ENCODE data around the gene ZNF35.

Gene ZNF35

GRCh38 chr3:44678480-44679116 is 30.1 kb downstream of the ZNF35 start:
- no peak for ATAC-seq
- TF ChIP-seq ZNF70 (CRISPR knock-in tag; IDR thresholded peaks at IDR 0.05): no peak
- no peak for TF ChIP-seq BACH2 (CRISPR knock-in tag; IDR thresholded peaks at IDR 0.05; ENCODE audit: borderline replicate concordance)
- no peak for TF ChIP-seq TOX (CRISPR knock-in tag; IDR thresholded peaks at IDR 0.05; ENCODE audit: borderline replicate concordance)

- no peak for ATAC-seq
- TF ChIP-seq, protein P1, sequence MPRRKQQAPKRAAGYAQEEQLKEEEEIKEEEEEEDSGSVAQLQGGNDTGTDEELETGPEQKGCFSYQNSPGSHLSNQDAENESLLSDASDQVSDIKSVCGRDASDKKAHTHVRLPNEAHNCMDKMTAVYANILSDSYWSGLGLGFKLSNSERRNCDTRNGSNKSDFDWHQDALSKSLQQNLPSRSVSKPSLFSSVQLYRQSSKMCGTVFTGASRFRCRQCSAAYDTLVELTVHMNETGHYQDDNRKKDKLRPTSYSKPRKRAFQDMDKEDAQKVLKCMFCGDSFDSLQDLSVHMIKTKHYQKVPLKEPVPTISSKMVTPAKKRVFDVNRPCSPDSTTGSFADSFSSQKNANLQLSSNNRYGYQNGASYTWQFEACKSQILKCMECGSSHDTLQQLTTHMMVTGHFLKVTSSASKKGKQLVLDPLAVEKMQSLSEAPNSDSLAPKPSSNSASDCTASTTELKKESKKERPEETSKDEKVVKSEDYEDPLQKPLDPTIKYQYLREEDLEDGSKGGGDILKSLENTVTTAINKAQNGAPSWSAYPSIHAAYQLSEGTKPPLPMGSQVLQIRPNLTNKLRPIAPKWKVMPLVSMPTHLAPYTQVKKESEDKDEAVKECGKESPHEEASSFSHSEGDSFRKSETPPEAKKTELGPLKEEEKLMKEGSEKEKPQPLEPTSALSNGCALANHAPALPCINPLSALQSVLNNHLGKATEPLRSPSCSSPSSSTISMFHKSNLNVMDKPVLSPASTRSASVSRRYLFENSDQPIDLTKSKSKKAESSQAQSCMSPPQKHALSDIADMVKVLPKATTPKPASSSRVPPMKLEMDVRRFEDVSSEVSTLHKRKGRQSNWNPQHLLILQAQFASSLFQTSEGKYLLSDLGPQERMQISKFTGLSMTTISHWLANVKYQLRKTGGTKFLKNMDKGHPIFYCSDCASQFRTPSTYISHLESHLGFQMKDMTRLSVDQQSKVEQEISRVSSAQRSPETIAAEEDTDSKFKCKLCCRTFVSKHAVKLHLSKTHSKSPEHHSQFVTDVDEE (CRISPR knock-in tag; IDR thresholded peaks at IDR 0.05): no peak
- TF ChIP-seq, protein P2, sequence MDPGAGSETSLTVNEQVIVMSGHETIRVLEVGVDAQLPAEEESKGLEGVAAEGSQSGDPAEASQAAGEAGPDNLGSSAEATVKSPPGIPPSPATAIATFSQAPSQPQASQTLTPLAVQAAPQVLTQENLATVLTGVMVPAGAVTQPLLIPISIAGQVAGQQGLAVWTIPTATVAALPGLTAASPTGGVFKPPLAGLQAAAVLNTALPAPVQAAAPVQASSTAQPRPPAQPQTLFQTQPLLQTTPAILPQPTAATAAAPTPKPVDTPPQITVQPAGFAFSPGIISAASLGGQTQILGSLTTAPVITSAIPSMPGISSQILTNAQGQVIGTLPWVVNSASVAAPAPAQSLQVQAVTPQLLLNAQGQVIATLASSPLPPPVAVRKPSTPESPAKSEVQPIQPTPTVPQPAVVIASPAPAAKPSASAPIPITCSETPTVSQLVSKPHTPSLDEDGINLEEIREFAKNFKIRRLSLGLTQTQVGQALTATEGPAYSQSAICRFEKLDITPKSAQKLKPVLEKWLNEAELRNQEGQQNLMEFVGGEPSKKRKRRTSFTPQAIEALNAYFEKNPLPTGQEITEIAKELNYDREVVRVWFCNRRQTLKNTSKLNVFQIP (CRISPR knock-in tag; IDR thresholded peaks at IDR 0.05; ENCODE audit: borderline replicate concordance, low read depth): no peak
- TF ChIP-seq ESRRG (CRISPR knock-in tag; IDR thresholded peaks at IDR 0.05) (no peak), ZNF565 (CRISPR knock-in tag; conservative IDR thresholded peaks at IDR 0.05; ENCODE audit: low read depth) (no peak), TOX (CRISPR knock-in tag; IDR thresholded peaks at IDR 0.05; ENCODE audit: borderline replicate concordance) (no peak), BACH2 (CRISPR knock-in tag; IDR thresholded peaks at IDR 0.05; ENCODE audit: borderline replicate concordance) (no peak), GLIS3 (CRISPR knock-in tag; IDR thresholded peaks at IDR 0.05) (no peak), PPARA (CRISPR knock-in tag; IDR thresholded peaks at IDR 0.05; ENCODE audit: borderline replicate concordance) (no peak), PATZ1 (CRISPR knock-in tag; IDR thresholded peaks at IDR 0.05; ENCODE audit: borderline replicate concordance) (no peak), CSDC2 (CRISPR knock-in tag; IDR thresholded peaks at IDR 0.05) (no peak), CSRNP3 (CRISPR knock-in tag; IDR thresholded peaks at IDR 0.05) (no peak), SNAI2 (CRISPR knock-in tag; IDR thresholded peaks at IDR 0.05) (no peak), ZNF70 (CRISPR knock-in tag; IDR thresholded peaks at IDR 0.05) (no peak)
These were observed 32.5 kb downstream of the ZNF35 start for GRCh38 chr3:44680921-44681455.

- TF ChIP-seq, protein P2 (CRISPR knock-in tag; IDR thresholded peaks at IDR 0.05; ENCODE audit: borderline replicate concordance, low read depth): no peak
- no peak for TF ChIP-seq CREB5 (CRISPR knock-in tag; IDR thresholded peaks at IDR 0.05; ENCODE audit: low read depth)
- TF ChIP-seq BACH2 (CRISPR knock-in tag; IDR thresholded peaks at IDR 0.05; ENCODE audit: borderline replicate concordance): no peak
- no peak for TF ChIP-seq PPARA (CRISPR knock-in tag; IDR thresholded peaks at IDR 0.05; ENCODE audit: borderline replicate concordance)
- TF ChIP-seq ARNTL (CRISPR knock-in tag; IDR thresholded peaks at IDR 0.05; ENCODE audit: borderline replicate concordance, low read depth): no peak
- no peak for TF ChIP-seq RARB (CRISPR knock-in tag; IDR thresholded peaks at IDR 0.05)
- TF ChIP-seq ZNF8 (CRISPR knock-in tag; IDR thresholded peaks at IDR 0.05): no peak
- no peak for TF ChIP-seq ZNF70 (CRISPR knock-in tag; IDR thresholded peaks at IDR 0.05)
- TF ChIP-seq GLIS3 (CRISPR knock-in tag; IDR thresholded peaks at IDR 0.05): no peak
- no peak for TF ChIP-seq ZC3H10 (CRISPR knock-in tag; IDR thresholded peaks at IDR 0.05)
- no peak for TF ChIP-seq ISL1 (CRISPR knock-in tag; IDR thresholded peaks at IDR 0.05)
- no peak for TF ChIP-seq ZFP3 (CRISPR knock-in tag; IDR thresholded peaks at IDR 0.05)
- TF ChIP-seq TOX (CRISPR knock-in tag; IDR thresholded peaks at IDR 0.05; ENCODE audit: borderline replicate concordance): no peak
- TF ChIP-seq ESRRG (CRISPR knock-in tag; IDR thresholded peaks at IDR 0.05): no peak
- no peak for TF ChIP-seq OSR1 (CRISPR knock-in tag; IDR thresholded peaks at IDR 0.05)
- ATAC-seq: no peak
These were observed 33.8 kb downstream of the ZNF35 start for GRCh38 chr3:44682182-44682896.
